SU-DHL-6 (cell line): ENCODE results near the gene KLK15.

Source experiments
- CTCF ChIP-seq: fragments of 200-600 bp; sonication (generic); IDR thresholded peaks from one replicate; pipeline ENCODE4 v1.5.1; 2017; ENCODE audit warnings: antibody characterized with exemption, mild to moderate bottlenecking, low read length, moderate library complexity; ENCODE audit not compliant: insufficient read depth, poor library complexity, severe bottlenecking
- EZH2phosphoT487 ChIP-seq: fragments of 200-600 bp; sonication (generic), shearing (Covaris generic); conservative IDR thresholded peaks from 2 replicates; pipeline ENCODE4 v1.6.1; 2018; ENCODE audit warnings: mild to moderate bottlenecking, antibody characterized with exemption, low read length, moderate library complexity, mixed read lengths

DNA sequence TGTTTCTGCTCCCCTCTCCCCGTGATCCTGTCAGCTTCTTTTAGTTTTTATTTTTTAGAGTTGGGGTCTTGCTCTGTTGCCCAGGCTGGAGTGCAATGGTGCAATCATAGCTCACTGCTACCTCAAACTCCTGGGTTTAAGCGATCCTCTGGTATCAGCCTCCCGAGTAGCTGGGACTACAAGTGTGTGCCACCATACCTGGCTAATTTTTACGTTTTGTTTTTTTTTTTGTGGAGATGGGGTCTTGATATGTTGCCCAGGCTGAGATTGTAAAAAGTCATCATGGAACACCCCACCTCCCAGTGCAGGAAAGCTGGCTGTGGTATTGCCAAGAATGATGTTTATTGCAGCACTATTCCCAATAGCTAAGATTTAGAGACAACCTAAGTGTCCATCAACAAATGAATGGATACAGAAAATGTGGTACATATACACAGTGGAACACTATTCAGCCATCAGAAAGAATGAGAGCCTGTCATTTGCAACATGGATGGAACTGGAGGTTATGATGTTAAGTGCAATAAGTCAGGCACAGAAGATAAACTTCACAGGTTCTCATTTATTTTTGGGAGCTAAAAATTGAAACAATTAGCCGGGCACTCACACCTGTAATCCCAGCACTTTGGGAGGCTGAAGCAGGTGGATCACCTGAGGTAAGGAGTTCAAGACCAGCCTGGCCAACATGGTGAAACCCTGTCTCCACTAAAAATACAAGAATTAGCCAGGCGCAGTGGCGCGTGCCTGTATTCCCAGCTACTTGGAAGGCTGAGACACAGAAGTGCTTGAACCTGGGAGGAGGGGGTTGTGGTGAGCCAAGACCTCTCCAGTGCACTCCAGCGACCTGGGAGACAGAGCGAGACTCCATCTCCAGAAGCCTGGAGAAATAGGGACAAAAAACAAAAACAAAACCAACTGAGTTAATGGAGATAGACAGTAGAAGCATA is 6.6 kb upstream of the KLK15 start:
- TF ChIP-seq CTCF (no peak), EZH2phosphoT487 (no peak)
